H9 (cell line): ENCODE measurements around the gene TCF4. TPM values are rescaled to one million over a fixed set of nuclear protein-coding genes. Genes with fewer than 3 reads are reported as not detected.

Source experiments
- DNase-seq: peaks from one replicate; pipeline ENCODE4 v3.0.0-alpha.2; 2017
- H2AFZ ChIP-seq: one replicate; pipeline ENCODE4 v1.6.1; 2013; ENCODE audit warnings: mild to moderate bottlenecking, low read length, control low read depth, moderate library complexity
- H2AK5ac ChIP-seq: 2 replicates; pipeline ENCODE4 v1.6.1; 2013; ENCODE audit warnings: low read length, control low read depth, mixed read lengths; ENCODE audit not compliant: insufficient read length
- H2BK120ac ChIP-seq: one replicate; pipeline ENCODE4 v1.6.1; 2013; ENCODE audit warnings: low read depth, mild to moderate bottlenecking, low read length, control low read depth, inconsistent platforms; ENCODE audit not compliant: poor library complexity, severe bottlenecking
- H2BK12ac ChIP-seq: 2 replicates; pipeline ENCODE4 v1.6.1; 2013; ENCODE audit warnings: low read length, control low read depth, mixed read lengths, low read depth; ENCODE audit not compliant: insufficient read length
- H2BK15ac ChIP-seq: 2 replicates; pipeline ENCODE4 v1.6.1; 2013; ENCODE audit warnings: low read depth, low read length, control low read depth
- H2BK20ac ChIP-seq: one replicate; pipeline ENCODE4 v1.6.1; 2013; ENCODE audit warnings: low read depth, mild to moderate bottlenecking, low read length, control low read depth, inconsistent platforms; ENCODE audit not compliant: poor library complexity, severe bottlenecking
- H2BK5ac ChIP-seq: 2 replicates; pipeline ENCODE4 v1.6.1; 2013; ENCODE audit warnings: low read length, control low read depth, mixed read lengths; ENCODE audit not compliant: insufficient read length
- H3K14ac ChIP-seq: 2 replicates; pipeline ENCODE4 v1.6.1; 2013; ENCODE audit warnings: low read length, control low read depth; ENCODE audit not compliant: insufficient read depth
- H3K18ac ChIP-seq: 2 replicates; pipeline ENCODE4 v1.6.1; 2013; ENCODE audit warnings: low read depth, mild to moderate bottlenecking, mixed read lengths, low read length, control low read depth; ENCODE audit not compliant: insufficient read length
- H3K23ac ChIP-seq: 2 replicates; pipeline ENCODE4 v1.6.1; 2013; ENCODE audit warnings: low read length, control low read depth, mixed read lengths, low read depth; ENCODE audit not compliant: insufficient read length
- H3K23me2 ChIP-seq: 2 replicates; pipeline ENCODE4 v1.6.1; 2013; ENCODE audit warnings: low read depth, mild to moderate bottlenecking, mixed read lengths, low read length, control low read depth; ENCODE audit not compliant: insufficient read length, poor library complexity, severe bottlenecking
- H3K27ac ChIP-seq: 2 replicates; pipeline ENCODE4 v1.5.1; 2013; ENCODE audit warnings: low read length, control low read depth, mixed read lengths, low read depth; ENCODE audit not compliant: insufficient read length
- H3K27me3 ChIP-seq: 2 replicates; pipeline ENCODE4 v1.6.1; 2013; ENCODE audit warnings: low read length, control low read depth, inconsistent platforms; ENCODE audit not compliant: insufficient read depth
- H3K4ac ChIP-seq: 2 replicates; pipeline ENCODE4 v1.6.1; 2013; ENCODE audit warnings: low read depth, mild to moderate bottlenecking, control low read depth, inconsistent platforms, low read length, moderate library complexity
- H3K4me1 ChIP-seq: 2 replicates; pipeline ENCODE4 v1.6.1; 2013; ENCODE audit warnings: low read length, control low read depth, inconsistent platforms; ENCODE audit not compliant: insufficient read depth
- H3K4me2 ChIP-seq: 2 replicates; pipeline ENCODE4 v1.6.1; 2013; ENCODE audit warnings: low read length, control low read depth, mixed read lengths; ENCODE audit not compliant: insufficient read length, insufficient read depth
- H3K56ac ChIP-seq: 2 replicates; pipeline ENCODE4 v1.6.1; 2013; ENCODE audit warnings: low read depth, mild to moderate bottlenecking, mixed read lengths, low read length, control low read depth; ENCODE audit not compliant: insufficient read length
- H3K79me1 ChIP-seq: 2 replicates; pipeline ENCODE4 v1.6.1; 2013; ENCODE audit warnings: low read depth, mild to moderate bottlenecking, moderate library complexity, low read length, control low read depth, inconsistent platforms; ENCODE audit not compliant: insufficient read depth, poor library complexity, severe bottlenecking
- H3K79me2 ChIP-seq: 2 replicates; pipeline ENCODE4 v1.6.1; 2013; ENCODE audit warnings: low read length, control low read depth, inconsistent platforms; ENCODE audit not compliant: insufficient read depth
- H3K9ac ChIP-seq: 2 replicates; pipeline ENCODE4 v1.6.1; 2013; ENCODE audit warnings: low read length, control low read depth, mixed read lengths; ENCODE audit not compliant: insufficient read length; ENCODE audit errors: extremely low read depth
- H3K9me3 ChIP-seq: one replicate; pipeline ENCODE4 v1.6.1; 2013; ENCODE audit warnings: low read depth, low read length, inconsistent platforms; ENCODE audit not compliant: control insufficient read depth
- H3T11ph ChIP-seq: one replicate; pipeline ENCODE4 v1.6.1; 2013; ENCODE audit warnings: mild to moderate bottlenecking, low read length, control low read depth, inconsistent platforms
- H4K20me1 ChIP-seq: one replicate; pipeline ENCODE4 v1.6.1; 2013; ENCODE audit not compliant: control insufficient read depth, insufficient read length, insufficient read depth
- H4K5ac ChIP-seq: 2 replicates; pipeline ENCODE4 v1.6.1; 2013; ENCODE audit warnings: low read depth, mild to moderate bottlenecking, mixed read lengths, low read length, control low read depth; ENCODE audit not compliant: insufficient read length
- H4K8ac ChIP-seq: replicated peaks from 2 replicates; pipeline ENCODE4 v1.6.1; 2013; ENCODE audit warnings: low read length, control low read depth, mixed read lengths, low read depth; ENCODE audit not compliant: insufficient read length
- H4K91ac ChIP-seq: 2 replicates; pipeline ENCODE4 v1.6.1; 2013; ENCODE audit warnings: low read depth, mild to moderate bottlenecking, moderate library complexity, mixed read lengths, low read length, control low read depth; ENCODE audit not compliant: insufficient read length
- H3K27ac Mint-ChIP-seq, 3 experiments: 2 replicates in 2 of 3; 3 replicates in 1 of 3; pipeline ENCODE4 v1.8.0; 2020 to 2021; ENCODE audit warnings: mixed read lengths in 3 of 3, mild to moderate bottlenecking in 1 of 3, moderate library complexity in 1 of 3
- H3K27me3 Mint-ChIP-seq: 2 replicates; pipeline ENCODE4 v1.8.0; 2021; ENCODE audit warnings: low read depth, mild to moderate bottlenecking, moderate library complexity, mixed read lengths
- H3K36me3 Mint-ChIP-seq, 3 experiments: 2 replicates in 2 of 3; 3 replicates in 1 of 3; pipeline ENCODE4 v1.8.0; 2020 to 2021; ENCODE audit warnings: low read depth in 3 of 3, mixed read lengths in 3 of 3; ENCODE audit not compliant: insufficient read depth in 1 of 3
- H3K4me1 Mint-ChIP-seq, 2 experiments: 2 replicates each; pipeline ENCODE4 v1.8.0; 2020; ENCODE audit warnings: mixed read lengths in 2 of 2
- H3K4me3 Mint-ChIP-seq, 2 experiments: 2 replicates in 1 of 2; 3 replicates in 1 of 2; pipeline ENCODE4 v1.8.0; 2020 to 2021; ENCODE audit warnings: mild to moderate bottlenecking in 2 of 2, mixed read lengths in 2 of 2, moderate library complexity in 1 of 2
- H3K9me3 Mint-ChIP-seq, 2 experiments: 2 replicates in 1 of 2; 3 replicates in 1 of 2; pipeline ENCODE4 v1.8.0; 2020; ENCODE audit warnings: mild to moderate bottlenecking in 2 of 2, mixed read lengths in 2 of 2, moderate library complexity in 1 of 2
- WGBS: extraction: QIAGEN DNeasy Blood & Tissue Kit; methylation state at CpG from one replicate; pipeline ENCODE4 v1.1.7; 2013; ENCODE audit warnings: missing lambda C conversion rate, low lambda C conversion rate, mixed read lengths; ENCODE audit not compliant: insufficient read length; ENCODE audit errors: extremely low coverage; 5-methylcytosine and 5-hydroxymethylcytosine counted together
- total RNA-seq: library from RNA; stranded (reverse); gene quantifications from 2 replicates; pipeline ENCODE4 v1.2.1, GENCODE V29; 2021
- TF ChIP-seq, protein P1 (sequence below): fragments of 200-600 bp; sonication (generic); conservative IDR thresholded peaks from 3 replicates; pipeline ENCODE4 v1.8.0; 2021; ENCODE audit warnings: antibody characterized with exemption, mild to moderate bottlenecking

TCF4 gene
- total RNA-seq, 1 experiment from 2014 or later: 99.4 TPM

DNA sequence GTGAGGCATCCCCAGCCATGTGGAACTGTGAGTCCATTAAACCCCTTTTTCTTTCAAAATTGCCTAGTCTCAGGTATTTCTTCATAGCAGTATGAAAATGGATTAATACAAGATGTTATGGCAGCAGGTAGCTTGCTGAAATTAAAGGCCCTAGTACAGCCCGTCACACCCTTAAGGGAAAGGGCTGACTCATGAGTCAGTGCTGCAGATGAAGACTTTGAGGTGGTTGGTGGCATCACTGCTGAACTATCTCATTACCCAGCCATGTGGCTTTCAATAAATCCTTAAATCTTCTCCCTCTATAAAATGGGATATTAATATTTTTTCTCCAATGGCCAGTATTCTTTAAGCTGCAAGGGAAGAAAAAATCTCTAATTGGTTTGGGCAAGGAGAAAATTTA lies 402.6 kb downstream of the TCF4 start:
- Histone ChIP-seq H2BK20ac (no peak overlapping the region), H2BK15ac (no peak overlapping the region), H3K23me2 (peaks cover 2% of the 10 kb centered on the region), H3K27ac (no peak overlapping the region), H2AFZ (no peak overlapping the region), H4K8ac (no peak overlapping the region), H3K14ac (no peak overlapping the region), H3K4me2 (no peak overlapping the region), H3K4ac (no peak overlapping the region), H3K79me1 (no peaks in the 10 kb centered on the region), H3K9me3 (no peaks in the 10 kb centered on the region), H2BK5ac (no peak overlapping the region), H4K5ac (no peak overlapping the region), H2BK120ac (no peak overlapping the region), H3K56ac (no peak overlapping the region), H2AK5ac (no peak overlapping the region), H3K23ac (no peak overlapping the region), H3K79me2 (no peaks in the 10 kb centered on the region), H3K18ac (no peak overlapping the region), H4K20me1 (no peaks in the 10 kb centered on the region), H4K91ac (no peak overlapping the region), H3K4me1 (no peaks in the 10 kb centered on the region), H3K9ac (no peak overlapping the region), H3K27me3 (no peaks in the 10 kb centered on the region), H2BK12ac (no peak overlapping the region), H3T11ph (no peak overlapping the region)
- TF ChIP-seq, protein P1, sequence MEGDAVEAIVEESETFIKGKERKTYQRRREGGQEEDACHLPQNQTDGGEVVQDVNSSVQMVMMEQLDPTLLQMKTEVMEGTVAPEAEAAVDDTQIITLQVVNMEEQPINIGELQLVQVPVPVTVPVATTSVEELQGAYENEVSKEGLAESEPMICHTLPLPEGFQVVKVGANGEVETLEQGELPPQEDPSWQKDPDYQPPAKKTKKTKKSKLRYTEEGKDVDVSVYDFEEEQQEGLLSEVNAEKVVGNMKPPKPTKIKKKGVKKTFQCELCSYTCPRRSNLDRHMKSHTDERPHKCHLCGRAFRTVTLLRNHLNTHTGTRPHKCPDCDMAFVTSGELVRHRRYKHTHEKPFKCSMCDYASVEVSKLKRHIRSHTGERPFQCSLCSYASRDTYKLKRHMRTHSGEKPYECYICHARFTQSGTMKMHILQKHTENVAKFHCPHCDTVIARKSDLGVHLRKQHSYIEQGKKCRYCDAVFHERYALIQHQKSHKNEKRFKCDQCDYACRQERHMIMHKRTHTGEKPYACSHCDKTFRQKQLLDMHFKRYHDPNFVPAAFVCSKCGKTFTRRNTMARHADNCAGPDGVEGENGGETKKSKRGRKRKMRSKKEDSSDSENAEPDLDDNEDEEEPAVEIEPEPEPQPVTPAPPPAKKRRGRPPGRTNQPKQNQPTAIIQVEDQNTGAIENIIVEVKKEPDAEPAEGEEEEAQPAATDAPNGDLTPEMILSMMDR: no peak
- WGBS: no CpG with 5 or more reads among the region's 1 CpG
- H3K27me3 Mint-ChIP-seq: no peaks in the 10 kb centered on the region; the same call in 1 of the 2 replicates
- no peaks in the 10 kb centered on the region for H3K9me3 Mint-ChIP-seq
- no peak overlapping the region for H3K4me3 Mint-ChIP-seq
- peaks cover 3 to 4% of the 10 kb centered on the region in 2 experiments; a peak in 2 of 4 replicates for H3K4me1 Mint-ChIP-seq
- H3K36me3 Mint-ChIP-seq: no peaks in the 10 kb centered on the region
- no peak for DNase-seq
- H3K27ac Mint-ChIP-seq: peak overlapping the region in 1 of 3 experiments; percentile 59; a peak in 1 of 7 replicates
